Cerebellar nuclear complex (tissue), 1 donor: ENCODE data around the gene TSC2.
"Not testable (repeated sequence)": the region's sequence is repeated elsewhere in the genome, so short reads cannot be mapped to it uniquely, and the experiment has no call there.

ENCODE experiments used
- DNase-seq, 2 experiments: peaks; one replicate each; lab custom pipeline; 2025; lab: John Stamatoyannopoulos, UW

The TSC2 gene

GRCh38 chr16:2031081-2031577 is 16.7 kb upstream of the TSC2 start:
- DNase-seq: no peak

GRCh38 chr16:2032285-2033056 is 15.3 kb upstream of the TSC2 start:
- no peak for DNase-seq

GRCh38 chr16:2033057-2033908 is 14.5 kb upstream of the TSC2 start:
- no peak for DNase-seq

- not testable (repeated sequence) for DNase-seq
These were observed 13.7 kb upstream of the TSC2 start for GRCh38 chr16:2033909-2034695.

- no peak for DNase-seq
These were observed 12.9 kb upstream of the TSC2 start for GRCh38 chr16:2034696-2035430.

GRCh38 chr16:2035431-2036199 is 12.2 kb upstream of the TSC2 start:
- no peak for DNase-seq

GRCh38 chr16:2036200-2036966 is 11.4 kb upstream of the TSC2 start:
- DNase-seq: no peak

- no peak for DNase-seq
These were observed 10.7 kb upstream of the TSC2 start for GRCh38 chr16:2037115-2037514.

- DNase-seq: no peak
These were observed 10.0 kb upstream of the TSC2 start for GRCh38 chr16:2037647-2038381.

- no peak for DNase-seq
These were observed 9.2 kb upstream of the TSC2 start for GRCh38 chr16:2038382-2039231.

- DNase-seq: no peak
These were observed 8.3 kb upstream of the TSC2 start for GRCh38 chr16:2039274-2040031.

GRCh38 chr16:2040041-2040786 is 7.6 kb upstream of the TSC2 start:
- DNase-seq: no peak

GRCh38 chr16:2040787-2041522 is 6.8 kb upstream of the TSC2 start:
- DNase-seq: peak in 1 of 2 experiments; percentile 15

GRCh38 chr16:2042171-2042985 is 5.4 kb upstream of the TSC2 start:
- DNase-seq: no peak

- no peak for DNase-seq
These were observed 4.7 kb upstream of the TSC2 start for GRCh38 chr16:2042986-2043666.
